KBM-7 (cell line): ENCODE results near the gene KIF13A.
A peak's percentile ranks its signal among the peaks of the same experiment; 100 is the strongest.

Experiments used
- DNase-seq: peaks from one replicate; pipeline ENCODE4 v3.0.0-alpha.2; 2015
- in situ Hi-C: fragments of 300-500 bp; cut with MboI; formaldehyde crosslinking; loops from 2 replicates; pipeline ENCODE4 v1.14.3; 2020; ENCODE audit warnings: low sequenced_read_pairs, low pct_unique_long_range_greater_than_20kb, mixed read lengths

Gene KIF13A

GRCh38 chr6:17945575-17945974 lies 41.9 kb downstream of the KIF13A start:
- in situ Hi-C loops = no loop called here
- no peak for DNase-seq

- no peak for DNase-seq
- in situ Hi-C loops = no loop called here
Observed at GRCh38 chr6:17945111-17945510, 42.3 kb downstream of the KIF13A start.

- in situ Hi-C loops = no loop called here
- no peak for DNase-seq
Observed at GRCh38 chr6:17941318-17941717, 46.1 kb downstream of the KIF13A start.

GRCh38 chr6:17940151-17940792 lies 47.2 kb downstream of the KIF13A start:
- DNase-seq = no peak
- in situ Hi-C loops = no loop called here

- no peak for DNase-seq
- in situ Hi-C loops = no loop called here
Observed at GRCh38 chr6:17938901-17939300, 48.5 kb downstream of the KIF13A start.

GRCh38 chr6:17935188-17936149 lies 52.0 kb downstream of the KIF13A start:
- DNase-seq = peak; percentile 61
- in situ Hi-C loops = no loop called here

GRCh38 chr6:17933716-17934115 lies 53.7 kb downstream of the KIF13A start:
- no peak for DNase-seq
- in situ Hi-C loops = no loop called here

GRCh38 chr6:17932330-17932852 lies 55.0 kb downstream of the KIF13A start:
- no peak for DNase-seq
- in situ Hi-C loops = no loop called here

- DNase-seq = no peak
- in situ Hi-C loops = no loop called here
Observed at GRCh38 chr6:17931227-17931626, 56.2 kb downstream of the KIF13A start.

- in situ Hi-C loops = no loop called here
- DNase-seq = no peak
Observed at GRCh38 chr6:17930321-17930993, 57.0 kb downstream of the KIF13A start.

GRCh38 chr6:17928514-17929430 lies 58.7 kb downstream of the KIF13A start:
- DNase-seq = no peak
- in situ Hi-C loops = no loop called here

- in situ Hi-C loops = no loop called here
- DNase-seq = no peak
Observed at GRCh38 chr6:17927705-17928104, 59.7 kb downstream of the KIF13A start.

GRCh38 chr6:17923401-17923863 lies 64.0 kb downstream of the KIF13A start:
- in situ Hi-C loops = no loop called here
- no peak for DNase-seq

GRCh38 chr6:17921454-17921853 lies 66.0 kb downstream of the KIF13A start:
- DNase-seq = no peak
- in situ Hi-C loops = no loop called here

GRCh38 chr6:17919496-17919895 lies 67.9 kb downstream of the KIF13A start:
- DNase-seq = no peak
- in situ Hi-C loops = no loop called here

- in situ Hi-C loops = no loop called here
- no peak for DNase-seq
Observed at GRCh38 chr6:17917837-17918763, 69.3 kb downstream of the KIF13A start.

- no peak for DNase-seq
- in situ Hi-C loops = no loop called here
Observed at GRCh38 chr6:17914651-17915050, 72.8 kb downstream of the KIF13A start.

GRCh38 chr6:17912521-17912920 lies 74.9 kb downstream of the KIF13A start:
- in situ Hi-C loops = no loop called here
- DNase-seq = no peak
